ENCODE measurements around the gene MNDA.

GRCh38 chr1:158799689-158800088 lies 31.5 kb upstream of the MNDA start:
- TF ChIP-seq GATA3 (IDR thresholded peaks at IDR 0.05; ENCODE audit: low read depth, low read length) (no peak), GATA2 (IDR thresholded peaks at IDR 0.05; ENCODE audit: low read depth, low read length) (no peak)
